ENCODE results near the gene TNNT2. TPM values are rescaled to one million over a fixed set of nuclear protein-coding genes. Genes with fewer than 3 reads are reported as not detected.
A peak's percentile ranks its signal among the peaks of the same experiment; 100 is the strongest.

Gene TNNT2
- total RNA-seq, 1 donor = not detected

- peak overlapping the region; percentile 13 for H3K4me2 ChIP-seq (ENCODE audit: insufficient read depth, low read length)
- no peak overlapping the region for H3K27ac ChIP-seq (ENCODE audit: low read depth, low read length)
- no peaks in the 10 kb centered on the region for H3K79me2 ChIP-seq (ENCODE audit: insufficient read depth, low read length)
- no peak for DNase-seq (ENCODE audit: insufficient read length, low spot score, missing footprints)
- no peaks in the 10 kb centered on the region for H3K36me3 ChIP-seq (ENCODE audit: insufficient read depth, low read length)
- no peak for TF ChIP-seq CTCF (IDR thresholded peaks at IDR 0.05; ENCODE audit: extremely low read depth, low read depth, low read length)
- H3K9me3 ChIP-seq (ENCODE audit: low read depth, low read length) = no peaks in the 10 kb centered on the region
- H4K20me1 ChIP-seq (ENCODE audit: insufficient read depth, low read length) = no peaks in the 10 kb centered on the region
- H3K27me3 ChIP-seq (ENCODE audit: insufficient read depth, low read length) = peaks cover 71% of the 10 kb centered on the region
- no peaks in the 10 kb centered on the region for H3K4me1 ChIP-seq (ENCODE audit: insufficient read depth, low read length)
- H3K4me3 ChIP-seq (ENCODE audit: insufficient read depth, low read length) = peak overlapping the region; percentile 19
- no peak overlapping the region for H2AFZ ChIP-seq (ENCODE audit: low read length)
Observed at GRCh38 chr1:201399352-201400126, 22.1 kb upstream of the TNNT2 start.

- Histone ChIP-seq H3K36me3 (ENCODE audit: insufficient read depth, low read length) (no peaks in the 10 kb centered on the region), H3K9me3 (ENCODE audit: low read depth, low read length) (no peaks in the 10 kb centered on the region), H3K4me3 (ENCODE audit: insufficient read depth, low read length) (peak within 1 kb of the TSS; percentile 19), H4K20me1 (ENCODE audit: insufficient read depth, low read length) (no peaks in the 10 kb centered on the region), H3K79me2 (ENCODE audit: insufficient read depth, low read length) (no peaks in the 10 kb centered on the region), H3K27ac (ENCODE audit: low read depth, low read length) (no peak within 1 kb of the TSS), H3K4me1 (ENCODE audit: insufficient read depth, low read length) (no peaks in the 10 kb centered on the region), H3K27me3 (ENCODE audit: insufficient read depth, low read length) (peaks cover 72% of the 10 kb centered on the region), H2AFZ (ENCODE audit: low read length) (no peak within 1 kb of the TSS), H3K4me2 (ENCODE audit: insufficient read depth, low read length) (peak within 1 kb of the TSS; percentile 13)
- no peak for DNase-seq (ENCODE audit: insufficient read length, low spot score, missing footprints)
- TF ChIP-seq CTCF (IDR thresholded peaks at IDR 0.05; ENCODE audit: extremely low read depth, low read depth, low read length) = no peak
Observed at GRCh38 chr1:201399018-201399351, 21.5 kb upstream of the TNNT2 start, which contains the start of gene LAD1. LAD1 (minus strand) TSS chr1:201399324; CDS start chr1:201399306, 18 bp downstream.

- H3K27ac ChIP-seq (ENCODE audit: low read depth, low read length) = no peak overlapping the region
- H3K4me1 ChIP-seq (ENCODE audit: insufficient read depth, low read length) = no peaks in the 10 kb centered on the region
- no peaks in the 10 kb centered on the region for H3K79me2 ChIP-seq (ENCODE audit: insufficient read depth, low read length)
- no peaks in the 10 kb centered on the region for H4K20me1 ChIP-seq (ENCODE audit: insufficient read depth, low read length)
- H3K4me2 ChIP-seq (ENCODE audit: insufficient read depth, low read length) = no peak overlapping the region
- DNase-seq (ENCODE audit: insufficient read length, low spot score, missing footprints) = no peak
- TF ChIP-seq CTCF (IDR thresholded peaks at IDR 0.05; ENCODE audit: extremely low read depth, low read depth, low read length) = no peak
- H3K9me3 ChIP-seq (ENCODE audit: low read depth, low read length) = no peaks in the 10 kb centered on the region
- no peaks in the 10 kb centered on the region for H3K36me3 ChIP-seq (ENCODE audit: insufficient read depth, low read length)
- no peak overlapping the region for H3K4me3 ChIP-seq (ENCODE audit: insufficient read depth, low read length)
- H2AFZ ChIP-seq (ENCODE audit: low read length) = no peak overlapping the region
- H3K27me3 ChIP-seq (ENCODE audit: insufficient read depth, low read length) = peaks cover 61% of the 10 kb centered on the region
Observed at GRCh38 chr1:201397675-201398074, 20.2 kb upstream of the TNNT2 start.

GRCh38 chr1:201396861-201397464 lies 19.5 kb upstream of the TNNT2 start:
- TF ChIP-seq CTCF (IDR thresholded peaks at IDR 0.05; ENCODE audit: extremely low read depth, low read depth, low read length) = no peak
- Histone ChIP-seq H3K4me3 (ENCODE audit: insufficient read depth, low read length) (no peak overlapping the region), H3K9me3 (ENCODE audit: low read depth, low read length) (no peaks in the 10 kb centered on the region), H3K79me2 (ENCODE audit: insufficient read depth, low read length) (no peaks in the 10 kb centered on the region), H3K36me3 (ENCODE audit: insufficient read depth, low read length) (no peaks in the 10 kb centered on the region), H3K4me2 (ENCODE audit: insufficient read depth, low read length) (no peak overlapping the region), H2AFZ (ENCODE audit: low read length) (no peak overlapping the region), H3K27me3 (ENCODE audit: insufficient read depth, low read length) (peaks cover 56% of the 10 kb centered on the region), H4K20me1 (ENCODE audit: insufficient read depth, low read length) (no peaks in the 10 kb centered on the region), H3K27ac (ENCODE audit: low read depth, low read length) (no peak overlapping the region), H3K4me1 (ENCODE audit: insufficient read depth, low read length) (no peaks in the 10 kb centered on the region)
- no peak for DNase-seq (ENCODE audit: insufficient read length, low spot score, missing footprints)
